ENCODE results near the gene TMEM132D.

The TMEM132D gene

DNA sequence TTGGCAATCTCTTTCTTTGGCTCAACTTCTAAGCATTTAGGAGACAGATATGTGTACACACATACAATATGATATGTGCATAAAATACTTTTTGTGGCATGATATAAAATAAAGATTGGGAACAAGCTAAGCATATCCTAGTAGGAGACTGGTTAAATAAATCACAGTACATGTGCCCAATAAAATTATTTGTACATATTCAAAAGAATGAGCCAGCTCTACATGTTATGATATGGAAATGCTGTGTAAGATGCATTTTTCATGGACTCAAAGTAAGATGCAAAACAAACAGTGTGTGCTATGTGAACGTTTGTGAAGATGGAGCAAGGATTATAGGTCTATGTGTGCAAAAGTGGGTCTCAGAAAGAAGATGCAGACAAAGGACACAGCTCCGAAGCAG is 311.4 kb downstream of the TMEM132D start:
- Histone ChIP-seq H3K4me3 (replicated peaks; ENCODE audit: low read depth, low read length) (no peak overlapping the region), H3K36me3 (ENCODE audit: control insufficient read depth, insufficient read depth, low read length) (no peaks in the 10 kb centered on the region), H3K27me3 (replicated peaks; ENCODE audit: control insufficient read depth, insufficient read depth, low read length) (no peaks in the 10 kb centered on the region)
- no peak for DNase-seq (ENCODE audit: extremely low read depth, insufficient read length)
- TF ChIP-seq, protein P1, sequence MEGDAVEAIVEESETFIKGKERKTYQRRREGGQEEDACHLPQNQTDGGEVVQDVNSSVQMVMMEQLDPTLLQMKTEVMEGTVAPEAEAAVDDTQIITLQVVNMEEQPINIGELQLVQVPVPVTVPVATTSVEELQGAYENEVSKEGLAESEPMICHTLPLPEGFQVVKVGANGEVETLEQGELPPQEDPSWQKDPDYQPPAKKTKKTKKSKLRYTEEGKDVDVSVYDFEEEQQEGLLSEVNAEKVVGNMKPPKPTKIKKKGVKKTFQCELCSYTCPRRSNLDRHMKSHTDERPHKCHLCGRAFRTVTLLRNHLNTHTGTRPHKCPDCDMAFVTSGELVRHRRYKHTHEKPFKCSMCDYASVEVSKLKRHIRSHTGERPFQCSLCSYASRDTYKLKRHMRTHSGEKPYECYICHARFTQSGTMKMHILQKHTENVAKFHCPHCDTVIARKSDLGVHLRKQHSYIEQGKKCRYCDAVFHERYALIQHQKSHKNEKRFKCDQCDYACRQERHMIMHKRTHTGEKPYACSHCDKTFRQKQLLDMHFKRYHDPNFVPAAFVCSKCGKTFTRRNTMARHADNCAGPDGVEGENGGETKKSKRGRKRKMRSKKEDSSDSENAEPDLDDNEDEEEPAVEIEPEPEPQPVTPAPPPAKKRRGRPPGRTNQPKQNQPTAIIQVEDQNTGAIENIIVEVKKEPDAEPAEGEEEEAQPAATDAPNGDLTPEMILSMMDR (IDR thresholded peaks at IDR 0.05; ENCODE audit: insufficient read depth, low read length, poor library complexity, severe bottlenecking), result no peak

DNA sequence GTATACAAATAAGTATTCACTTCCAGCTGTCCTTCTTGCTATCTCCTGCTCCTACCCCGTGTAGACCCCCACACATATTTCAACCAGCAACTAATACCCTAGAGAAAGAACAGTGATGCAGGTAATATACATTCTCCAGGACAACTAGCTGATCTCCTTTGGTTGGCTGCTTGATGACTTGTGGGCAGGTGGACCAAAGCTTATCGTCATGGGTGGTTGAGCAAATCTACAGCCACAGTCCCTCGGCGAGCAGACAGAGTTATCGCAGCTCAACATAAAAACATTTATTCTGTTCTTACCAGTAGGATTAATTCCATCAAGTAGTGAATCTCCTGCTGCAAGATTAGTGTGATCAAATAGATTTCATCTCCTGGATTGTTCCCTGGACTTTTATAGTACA is 314.3 kb downstream of the TMEM132D start:
- Histone ChIP-seq H3K27me3 (replicated peaks; ENCODE audit: control insufficient read depth, insufficient read depth, low read length) (no peaks in the 10 kb centered on the region), H3K36me3 (ENCODE audit: control insufficient read depth, insufficient read depth, low read length) (no peaks in the 10 kb centered on the region), H3K4me3 (replicated peaks; ENCODE audit: low read depth, low read length) (no peak overlapping the region)
- DNase-seq (ENCODE audit: extremely low read depth, insufficient read length), result no peak
- TF ChIP-seq, protein P1 (IDR thresholded peaks at IDR 0.05; ENCODE audit: insufficient read depth, low read length, poor library complexity, severe bottlenecking), result no peak

DNA sequence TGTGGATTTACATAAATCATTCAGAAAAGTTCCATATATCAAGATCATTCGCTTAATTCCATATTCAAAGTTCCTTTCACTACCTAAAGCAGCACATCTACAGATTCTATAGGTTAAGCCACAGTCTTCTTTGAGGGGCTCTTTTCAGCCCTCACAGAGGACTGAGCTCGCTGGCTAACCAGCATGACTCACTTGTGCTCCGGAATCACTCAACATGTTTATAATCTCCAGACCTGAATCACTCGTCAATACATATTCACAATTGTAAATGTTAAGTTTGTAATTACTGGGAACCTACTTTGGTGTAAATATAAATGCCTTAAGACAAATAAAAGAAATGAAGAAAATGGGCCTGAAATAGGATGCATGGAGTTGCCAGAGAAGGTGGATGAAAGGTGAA is 315.7 kb downstream of the TMEM132D start:
- no peaks in the 10 kb centered on the region for H3K27me3 ChIP-seq (replicated peaks; ENCODE audit: control insufficient read depth, insufficient read depth, low read length)
- no peak overlapping the region for H3K4me3 ChIP-seq (replicated peaks; ENCODE audit: low read depth, low read length)
- no peaks in the 10 kb centered on the region for H3K36me3 ChIP-seq (ENCODE audit: control insufficient read depth, insufficient read depth, low read length)
- TF ChIP-seq, protein P1 (IDR thresholded peaks at IDR 0.05; ENCODE audit: insufficient read depth, low read length, poor library complexity, severe bottlenecking), result no peak
- no peak for DNase-seq (ENCODE audit: extremely low read depth, insufficient read length)

DNA sequence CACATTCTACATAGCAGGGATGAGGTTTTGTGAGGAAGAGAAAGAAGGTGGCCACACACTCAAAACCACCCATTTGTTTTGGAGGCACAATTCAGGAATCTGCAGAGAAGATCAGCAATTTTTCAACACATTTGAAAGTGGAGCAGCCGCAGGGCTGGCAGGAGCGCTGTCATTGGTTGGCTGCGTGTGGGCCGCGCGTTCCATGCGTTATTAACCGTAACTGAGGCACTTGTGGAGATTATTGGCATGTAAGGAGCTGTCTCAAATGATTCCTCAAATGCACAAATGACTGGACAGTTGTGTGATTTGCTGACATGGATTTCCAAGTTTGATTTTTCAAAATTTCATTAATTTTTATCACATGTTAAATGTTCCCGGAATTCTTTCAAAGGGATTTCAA is 318.5 kb downstream of the TMEM132D start:
- DNase-seq (ENCODE audit: extremely low read depth, insufficient read length), result no peak
- Histone ChIP-seq H3K4me3 (replicated peaks; ENCODE audit: low read depth, low read length) (no peak overlapping the region), H3K27me3 (replicated peaks; ENCODE audit: control insufficient read depth, insufficient read depth, low read length) (no peaks in the 10 kb centered on the region), H3K36me3 (ENCODE audit: control insufficient read depth, insufficient read depth, low read length) (no peaks in the 10 kb centered on the region)
- TF ChIP-seq, protein P1 (IDR thresholded peaks at IDR 0.05; ENCODE audit: insufficient read depth, low read length, poor library complexity, severe bottlenecking), result no peak

DNA sequence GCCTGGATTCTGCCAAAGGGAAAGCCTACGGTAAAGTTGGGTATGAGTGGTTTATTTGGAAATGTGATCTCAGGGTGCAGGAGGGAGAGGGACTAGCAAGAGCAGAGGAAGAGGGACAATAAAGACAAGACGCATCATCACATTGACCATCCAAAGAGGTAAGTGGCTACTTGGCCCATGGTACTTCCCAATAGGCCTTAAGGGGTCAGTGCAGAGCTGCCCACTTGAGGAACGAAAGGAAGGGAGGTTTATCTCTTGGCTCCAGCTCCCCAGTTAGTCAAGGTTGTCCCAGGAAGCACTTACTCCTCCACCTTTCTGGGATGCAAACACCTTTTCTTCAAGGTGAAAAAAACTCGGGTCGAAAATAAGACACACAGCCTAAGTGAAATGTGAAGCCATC is 323.9 kb downstream of the TMEM132D start:
- DNase-seq (ENCODE audit: extremely low read depth, insufficient read length), result no peak
- TF ChIP-seq, protein P1 (IDR thresholded peaks at IDR 0.05; ENCODE audit: insufficient read depth, low read length, poor library complexity, severe bottlenecking), result no peak
- no peaks in the 10 kb centered on the region for H3K36me3 ChIP-seq (ENCODE audit: control insufficient read depth, insufficient read depth, low read length)
- H3K4me3 ChIP-seq (replicated peaks; ENCODE audit: low read depth, low read length), result no peak overlapping the region
- H3K27me3 ChIP-seq (replicated peaks; ENCODE audit: control insufficient read depth, insufficient read depth, low read length), result no peaks in the 10 kb centered on the region

DNA sequence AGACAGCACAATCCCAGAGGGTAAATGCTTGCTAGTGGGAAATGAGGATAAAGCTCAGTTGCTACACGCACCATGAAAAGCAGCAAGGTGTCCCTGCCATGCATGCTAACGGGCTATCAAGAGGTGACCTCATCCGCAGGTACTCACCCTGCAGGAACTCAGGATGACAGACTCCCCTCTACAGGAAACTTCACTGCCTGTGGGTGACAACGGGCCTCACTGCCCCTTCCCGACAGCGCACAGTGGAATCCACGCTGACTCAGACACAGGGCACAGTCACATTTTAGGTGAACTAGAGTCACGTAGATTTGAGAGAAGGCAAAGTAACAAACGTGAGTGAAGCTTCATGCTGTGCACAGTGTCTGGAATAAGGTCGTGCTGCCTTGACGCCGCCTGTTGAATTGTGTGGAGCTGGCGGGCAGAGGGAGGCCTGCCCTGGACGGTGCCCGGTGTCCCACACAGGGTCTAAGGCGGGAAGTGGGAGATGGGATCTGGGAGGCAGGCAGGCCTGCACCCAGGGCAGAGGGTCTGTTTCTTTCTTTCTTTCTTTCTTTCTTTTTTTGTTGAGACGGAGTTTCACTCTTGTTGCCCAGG is 331.8 kb downstream of the TMEM132D start:
- TF ChIP-seq, protein P1 (IDR thresholded peaks at IDR 0.05; ENCODE audit: insufficient read depth, low read length, poor library complexity, severe bottlenecking), result no peak
- DNase-seq (ENCODE audit: extremely low read depth, insufficient read length), result no peak
- Histone ChIP-seq H3K36me3 (ENCODE audit: control insufficient read depth, insufficient read depth, low read length) (no peaks in the 10 kb centered on the region), H3K4me3 (replicated peaks; ENCODE audit: low read depth, low read length) (no peak overlapping the region), H3K27me3 (replicated peaks; ENCODE audit: control insufficient read depth, insufficient read depth, low read length) (no peaks in the 10 kb centered on the region)

Data from GM06990 (cell line).